HG02884 (cell line): ENCODE results near the gene GABBR2.

Experiments used
- ATAC-seq: cut with Tn5 transposase; IDR thresholded peaks from one replicate; pipeline ENCODE4 v1.9.1; 2021; ENCODE audit warnings: mild to moderate bottlenecking, moderate library complexity; ENCODE audit not compliant: unreplicated experiment

Gene GABBR2

GRCh38 chr9:98721643-98722042, 12.9 kb upstream of the GABBR2 start:
- ATAC-seq, result no peak

DNA sequence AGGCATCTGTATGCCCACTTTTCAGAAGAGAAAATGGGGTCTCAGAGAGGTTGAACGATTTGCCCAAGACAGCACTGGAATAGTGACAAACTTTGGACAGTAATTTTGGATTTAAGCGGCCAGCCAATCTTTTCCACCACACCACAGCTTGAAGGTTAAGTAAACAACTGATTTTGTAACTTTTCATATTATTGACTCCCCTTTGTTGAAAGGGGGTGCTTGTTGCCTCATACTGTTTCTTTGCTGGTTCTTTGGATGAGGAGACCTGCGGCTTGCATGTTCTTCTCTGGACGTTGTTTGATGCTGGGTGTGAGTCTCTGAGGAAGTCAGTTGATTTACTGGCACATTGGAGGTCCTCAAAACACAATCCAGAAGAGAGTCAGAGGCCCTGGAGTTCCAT, 11.7 kb upstream of the GABBR2 start:
- ATAC-seq, result no peak

GRCh38 chr9:98719055-98719454, 10.3 kb upstream of the GABBR2 start:
- no peak for ATAC-seq

DNA sequence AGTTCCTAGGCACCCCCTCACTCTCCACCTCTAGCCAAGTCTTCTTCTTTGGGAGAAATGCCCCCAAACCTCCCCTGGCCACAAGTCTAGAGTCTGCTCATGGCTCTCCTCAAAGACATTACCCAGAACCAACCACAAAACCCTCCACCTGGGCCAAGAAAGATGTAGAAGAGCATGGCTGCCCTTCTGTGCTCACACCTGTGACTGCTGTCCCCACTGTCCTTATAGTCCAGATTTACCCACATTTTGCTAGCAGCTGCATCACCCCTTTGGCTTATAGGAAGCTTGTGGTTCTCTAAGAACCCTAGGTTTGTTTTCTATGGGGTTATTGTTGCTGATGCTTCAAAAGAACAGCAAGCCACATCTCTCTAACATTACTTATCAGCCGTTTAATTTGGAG, 6.1 kb upstream of the GABBR2 start:
- ATAC-seq, result no peak

DNA sequence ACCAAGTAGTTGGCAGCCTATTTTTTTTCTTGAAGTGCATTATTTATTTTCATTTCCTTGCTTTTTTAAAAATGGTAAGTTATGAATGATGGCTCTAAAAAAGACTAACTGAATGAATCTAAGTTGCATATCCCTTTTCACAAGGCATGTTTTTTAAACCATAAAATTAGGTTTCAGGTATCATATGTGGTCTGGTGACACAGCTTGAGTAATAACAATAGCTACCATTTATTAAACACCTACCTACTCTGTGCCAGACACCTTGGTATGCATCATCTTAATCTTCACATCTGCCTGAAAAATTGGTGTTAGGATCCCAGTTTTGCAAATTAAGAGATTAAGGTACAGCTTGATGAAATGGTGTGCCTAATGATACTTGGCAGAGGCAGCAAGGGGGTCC, 4.3 kb upstream of the GABBR2 start:
- no peak for ATAC-seq

DNA sequence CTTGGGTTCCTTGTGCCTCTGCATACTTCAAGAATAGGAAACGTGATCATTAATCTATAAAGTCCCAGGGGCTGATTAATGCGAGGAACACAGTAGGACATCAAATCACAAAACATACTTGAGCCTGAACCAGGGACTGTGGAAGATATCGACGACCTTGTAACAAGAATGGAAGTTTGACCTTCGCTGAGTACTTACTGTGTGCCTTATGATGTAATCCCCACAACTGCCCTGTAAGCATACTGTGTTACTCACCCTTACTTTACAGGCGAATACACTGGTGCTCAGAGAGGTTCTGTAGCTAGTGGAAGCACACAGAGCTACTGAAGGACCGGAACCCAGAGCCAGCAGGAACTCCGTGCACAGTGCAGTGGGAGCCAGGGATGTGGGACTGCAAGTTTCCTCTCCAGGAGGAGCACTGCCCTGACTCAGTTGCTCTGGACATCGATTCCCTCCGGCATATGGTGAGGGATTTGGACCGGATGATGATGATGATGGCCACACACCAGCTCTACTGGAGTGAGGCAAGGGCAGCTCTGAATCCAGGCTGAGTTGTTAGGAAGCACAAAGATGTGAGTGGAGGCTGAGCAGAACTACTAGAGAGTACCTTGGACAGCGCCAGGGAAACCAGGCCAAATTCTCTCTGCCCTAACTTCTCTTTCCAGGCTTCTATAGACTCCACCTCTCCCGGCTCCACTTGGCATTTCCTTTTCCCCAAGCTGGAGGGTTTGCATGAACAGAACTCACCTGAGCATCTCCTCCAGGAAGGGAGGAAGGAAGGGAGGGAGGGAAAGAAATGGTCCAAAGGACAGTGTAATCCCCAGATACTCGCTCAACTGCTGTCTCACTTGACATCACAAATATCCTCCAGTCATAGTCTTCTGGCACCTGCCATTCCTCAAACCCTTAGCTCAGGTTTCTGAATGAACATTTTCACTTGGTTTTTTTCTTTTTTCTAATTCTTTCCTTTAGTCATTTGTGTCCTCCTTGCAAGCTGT, 1.5 kb upstream of the GABBR2 start:
- ATAC-seq, result no peak

DNA sequence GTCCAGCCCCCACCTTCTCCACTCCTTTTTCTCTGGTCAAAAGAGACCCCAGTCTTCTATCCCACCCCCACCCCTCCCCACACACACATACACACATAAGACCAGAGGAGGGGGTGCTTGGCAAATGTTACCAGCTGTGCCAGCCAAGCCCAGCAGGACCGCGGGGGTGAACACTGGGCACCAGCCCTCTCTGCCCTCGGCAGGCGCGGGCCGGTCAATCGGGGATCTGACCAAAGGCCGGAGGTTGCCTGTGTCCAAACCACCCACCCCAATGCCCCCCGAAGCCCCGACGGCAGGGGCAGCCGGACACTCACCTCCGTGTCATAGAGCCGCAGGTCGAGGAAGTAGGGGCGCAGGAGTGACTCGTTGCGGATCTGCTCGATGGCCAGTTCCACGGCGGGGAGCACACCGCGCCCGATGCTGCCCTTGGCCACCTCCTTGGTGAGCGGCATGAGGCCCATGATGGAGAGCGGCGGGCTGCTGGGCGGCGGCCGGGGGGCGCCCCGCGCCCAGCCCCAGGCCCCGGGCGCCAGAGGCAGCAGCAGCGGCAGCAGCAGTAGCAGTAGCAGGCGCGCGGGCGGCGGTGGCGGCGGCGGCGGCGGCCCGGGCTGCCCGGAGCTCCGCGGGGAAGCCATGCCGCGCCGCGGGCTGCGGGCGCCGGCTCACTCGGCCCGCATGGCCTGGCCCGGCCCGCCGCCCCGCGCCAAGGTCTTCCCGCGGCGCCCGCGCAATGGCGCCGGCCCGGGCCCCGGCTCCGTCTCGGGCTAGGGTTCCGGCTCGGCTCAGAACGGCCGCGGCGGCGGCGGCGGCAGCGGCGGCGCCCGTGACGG, 417 bp downstream of the GABBR2 start:
- ATAC-seq, result no peak

- ATAC-seq, result no peak
Measured at GRCh38 chr9:98707166-98708102, 1.3 kb downstream of the GABBR2 start.

GRCh38 chr9:98706651-98707165, 2.0 kb downstream of the GABBR2 start:
- ATAC-seq, result no peak

GRCh38 chr9:98702835-98703380, 5.8 kb downstream of the GABBR2 start:
- no peak for ATAC-seq

GRCh38 chr9:98702340-98702739, 6.4 kb downstream of the GABBR2 start:
- ATAC-seq, result no peak

DNA sequence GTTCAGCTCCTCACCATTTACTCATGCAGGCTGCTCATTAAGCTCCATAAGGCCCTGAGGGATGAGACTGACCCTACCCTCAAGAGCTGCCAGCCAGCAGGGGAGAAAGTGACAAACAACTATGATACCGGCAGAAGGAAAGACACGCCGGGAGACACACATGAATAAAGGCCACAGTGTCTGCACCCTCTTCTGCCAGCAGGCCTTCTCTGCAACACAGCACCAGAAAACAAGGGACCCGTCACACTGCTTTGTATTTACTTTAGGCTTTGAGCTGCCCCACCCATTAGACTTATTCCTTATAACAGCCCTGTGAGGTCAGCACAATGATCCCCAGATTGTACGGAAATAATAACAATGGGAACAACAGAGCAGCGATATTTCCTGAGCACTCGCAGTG, 7.2 kb downstream of the GABBR2 start:
- no peak for ATAC-seq

DNA sequence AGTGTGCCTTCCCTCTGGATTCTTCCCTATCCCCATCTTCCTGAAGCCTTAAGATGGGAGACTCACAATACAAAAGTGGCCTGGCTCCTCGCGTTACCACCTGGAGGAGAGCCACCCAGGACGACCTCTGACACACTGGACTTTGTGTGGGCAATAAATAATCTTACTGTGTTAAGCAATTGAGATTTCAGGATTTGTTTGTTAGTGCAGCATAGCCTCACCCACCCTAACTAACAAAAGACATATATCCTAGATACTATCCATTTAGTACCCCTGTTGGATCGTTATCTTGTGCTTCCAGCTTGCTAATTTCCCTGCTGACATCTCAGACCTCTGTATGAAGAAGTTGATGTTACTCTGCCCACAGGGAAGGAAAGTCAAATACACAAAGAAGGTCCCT, 7.9 kb downstream of the GABBR2 start:
- ATAC-seq, result no peak

- no peak for ATAC-seq
Measured at GRCh38 chr9:98698856-98699255, 9.9 kb downstream of the GABBR2 start.

DNA sequence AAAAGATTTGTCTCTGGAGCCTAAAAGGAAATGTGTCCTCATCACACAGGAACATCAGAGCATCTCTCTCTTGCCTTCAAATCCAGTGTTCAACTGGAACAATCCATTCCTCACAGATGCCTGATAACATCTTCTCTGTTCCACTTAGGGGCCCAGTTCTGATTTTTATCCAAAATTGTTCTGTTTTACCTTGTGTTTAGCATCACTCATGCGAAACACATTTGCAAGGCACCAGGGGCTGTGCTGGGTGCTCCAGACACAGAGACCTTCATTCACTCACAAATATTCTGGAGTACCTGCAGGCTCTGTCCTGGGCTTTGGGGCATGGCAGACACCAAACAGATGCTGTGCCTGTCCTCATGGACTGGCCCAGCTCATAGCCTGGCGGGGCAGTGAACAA, 13.8 kb downstream of the GABBR2 start:
- no peak for ATAC-seq

GRCh38 chr9:98692392-98692791, 16.3 kb downstream of the GABBR2 start:
- no peak for ATAC-seq

GRCh38 chr9:98691890-98692289, 16.8 kb downstream of the GABBR2 start:
- no peak for ATAC-seq

GRCh38 chr9:98690686-98691085, 18.0 kb downstream of the GABBR2 start:
- ATAC-seq, result no peak

- no peak for ATAC-seq
Measured at GRCh38 chr9:98688710-98689495, 19.8 kb downstream of the GABBR2 start.
